Lower leg skin (tissue), 3 donors: ENCODE data around the gene A2ML1.

Source experiments
- POLR2A ChIP-seq, 2 donors: fragments of 450-650 bp; IDR thresholded peaks; one replicate each; pipeline ENCODE4 v1.6.1; 2016 to 2017; ENCODE audit warnings: antibody characterized with exemption in 2 of 2, mild to moderate bottlenecking in 1 of 2, moderate library complexity in 1 of 2
- TF ChIP-seq, protein P1 (sequence below), 3 donors: fragments of 450-650 bp; IDR thresholded peaks; one replicate each; pipeline ENCODE4 v1.5.1; 2016; ENCODE audit warnings: antibody characterized with exemption in 3 of 3, mild to moderate bottlenecking in 3 of 3, moderate library complexity in 2 of 3

DNA sequence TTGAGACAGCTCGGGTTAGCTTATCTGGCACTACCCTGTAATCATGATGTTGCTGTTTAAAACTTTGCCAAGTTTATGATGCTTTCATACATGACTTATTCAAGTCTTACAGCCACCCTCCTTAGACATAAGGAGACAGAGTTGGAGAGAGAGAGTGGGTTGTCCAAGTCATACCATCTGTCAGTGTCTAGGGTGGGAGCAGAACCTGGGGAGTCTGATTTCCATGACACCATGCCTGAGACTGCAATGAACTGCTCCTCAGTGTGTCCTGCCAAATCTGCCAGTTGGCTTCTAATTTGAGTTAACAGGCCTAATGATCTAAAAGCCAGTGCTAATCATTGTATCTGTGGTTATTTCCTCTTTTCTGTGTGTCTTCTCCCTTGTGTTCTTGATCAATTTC, 48.2 kb downstream of the A2ML1 start:
- TF ChIP-seq, protein P1, sequence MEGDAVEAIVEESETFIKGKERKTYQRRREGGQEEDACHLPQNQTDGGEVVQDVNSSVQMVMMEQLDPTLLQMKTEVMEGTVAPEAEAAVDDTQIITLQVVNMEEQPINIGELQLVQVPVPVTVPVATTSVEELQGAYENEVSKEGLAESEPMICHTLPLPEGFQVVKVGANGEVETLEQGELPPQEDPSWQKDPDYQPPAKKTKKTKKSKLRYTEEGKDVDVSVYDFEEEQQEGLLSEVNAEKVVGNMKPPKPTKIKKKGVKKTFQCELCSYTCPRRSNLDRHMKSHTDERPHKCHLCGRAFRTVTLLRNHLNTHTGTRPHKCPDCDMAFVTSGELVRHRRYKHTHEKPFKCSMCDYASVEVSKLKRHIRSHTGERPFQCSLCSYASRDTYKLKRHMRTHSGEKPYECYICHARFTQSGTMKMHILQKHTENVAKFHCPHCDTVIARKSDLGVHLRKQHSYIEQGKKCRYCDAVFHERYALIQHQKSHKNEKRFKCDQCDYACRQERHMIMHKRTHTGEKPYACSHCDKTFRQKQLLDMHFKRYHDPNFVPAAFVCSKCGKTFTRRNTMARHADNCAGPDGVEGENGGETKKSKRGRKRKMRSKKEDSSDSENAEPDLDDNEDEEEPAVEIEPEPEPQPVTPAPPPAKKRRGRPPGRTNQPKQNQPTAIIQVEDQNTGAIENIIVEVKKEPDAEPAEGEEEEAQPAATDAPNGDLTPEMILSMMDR (IDR thresholded peaks at IDR 0.05): no peak
- TF ChIP-seq POLR2A (IDR thresholded peaks at IDR 0.05): no peak
